Activated T-cell treated with anti-CD3 and anti-CD28 coated beads for 24 hours (primary cell): ENCODE measurements around the gene FMOD.

ENCODE experiments used
- DNase-seq: peaks from one replicate; pipeline ENCODE4 v3.0.0-alpha.2; 2020; ENCODE audit warnings: low read depth

The FMOD gene

GRCh38 chr1:203351037-203351625 is at the start of gene FMOD:
Gene FMOD (minus strand): TSS chr1:203351122. CDS start chr1:203348270, 2,852 bp downstream.
- no peak for DNase-seq

GRCh38 chr1:203396595-203397194 is 45.8 kb upstream of the FMOD start:
- DNase-seq: no peak

- DNase-seq: no peak
These were observed 44.8 kb upstream of the FMOD start for GRCh38 chr1:203395751-203396150.

DNA sequence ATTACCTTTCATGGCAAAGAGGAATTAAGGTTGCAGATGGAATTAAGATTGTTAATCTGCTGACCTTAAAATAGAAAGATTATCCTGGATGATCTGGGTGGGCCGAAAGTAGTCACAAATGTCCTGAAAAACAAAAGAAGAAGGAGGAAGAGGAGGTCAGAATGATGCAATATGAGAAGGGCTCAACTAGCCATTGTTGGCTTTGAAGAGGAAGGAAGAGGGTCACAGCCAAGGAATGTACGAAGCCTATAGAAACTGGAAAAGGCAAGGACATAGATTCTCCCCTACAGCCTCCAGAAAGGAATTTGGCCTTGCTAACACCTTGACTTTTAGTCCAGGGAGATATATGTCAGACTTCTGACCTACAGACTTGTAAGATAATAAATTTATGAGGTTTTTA is 39.4 kb upstream of the FMOD start:
- no peak for DNase-seq

DNA sequence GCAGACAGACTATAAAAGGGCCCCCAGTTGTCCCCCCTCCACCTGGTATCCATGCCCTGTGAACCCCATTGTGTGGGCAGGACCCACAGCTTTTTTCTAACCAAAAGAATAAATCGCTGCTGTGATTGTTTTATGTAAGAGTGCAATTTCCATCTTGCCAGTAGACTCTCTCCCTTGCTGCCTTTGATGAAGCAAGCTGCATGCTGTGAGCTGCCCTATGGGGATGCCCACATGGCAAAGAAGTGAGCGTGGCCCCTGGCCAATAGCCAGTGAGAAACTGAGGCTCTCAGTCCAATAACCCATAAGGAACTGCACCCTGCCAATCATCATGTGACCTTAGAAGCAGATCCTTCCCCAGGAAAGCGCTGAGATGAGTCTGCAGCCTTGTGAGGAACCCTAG is 37.8 kb upstream of the FMOD start:
- no peak for DNase-seq

GRCh38 chr1:203382026-203382425 is 31.1 kb upstream of the FMOD start:
- no peak for DNase-seq

GRCh38 chr1:203381151-203381751 is 30.3 kb upstream of the FMOD start:
- no peak for DNase-seq

GRCh38 chr1:203380420-203381150 is 29.7 kb upstream of the FMOD start:
- no peak for DNase-seq

DNA sequence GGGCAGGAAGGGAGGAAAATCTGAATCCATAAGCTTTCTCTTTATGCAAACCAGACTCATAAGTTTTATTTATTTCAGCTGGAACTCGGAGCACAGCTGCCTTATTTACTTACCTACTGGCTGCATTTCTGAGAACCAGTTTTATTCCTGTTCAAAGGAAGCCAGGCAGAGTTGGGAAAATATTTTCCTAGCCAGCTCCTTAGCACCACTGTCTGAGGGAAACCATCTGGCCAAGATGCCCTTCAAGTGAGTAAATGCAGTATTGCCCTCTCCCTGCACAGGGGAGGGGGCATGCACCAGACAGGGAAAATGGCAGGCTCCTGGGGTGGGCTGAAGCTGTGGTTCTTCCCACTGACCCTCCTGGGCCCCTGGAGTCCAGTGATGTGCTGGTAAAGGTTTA is 28.9 kb upstream of the FMOD start:
- DNase-seq: no peak

- no peak for DNase-seq
These were observed 27.8 kb upstream of the FMOD start for GRCh38 chr1:203378556-203379245.

DNA sequence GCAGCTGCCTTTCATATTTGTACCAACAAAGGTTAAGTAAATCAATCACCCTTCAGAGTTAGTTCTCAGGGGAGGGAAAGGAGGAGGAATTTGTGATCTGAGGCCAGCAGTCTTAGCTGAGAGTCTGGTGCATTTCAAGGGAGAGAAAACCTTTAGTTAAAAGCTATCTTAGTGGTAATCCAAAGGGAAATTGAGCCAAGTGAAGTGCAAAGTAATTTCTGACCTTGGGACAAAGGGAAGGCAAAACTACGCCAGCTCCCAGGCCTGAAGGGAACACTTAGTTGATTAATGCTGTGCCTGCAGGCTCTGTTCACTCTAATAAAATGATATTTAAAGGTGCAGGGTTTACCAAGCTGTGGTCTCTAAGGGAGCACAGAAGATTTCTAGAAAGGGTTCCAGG is 23.1 kb upstream of the FMOD start:
- DNase-seq: no peak

DNA sequence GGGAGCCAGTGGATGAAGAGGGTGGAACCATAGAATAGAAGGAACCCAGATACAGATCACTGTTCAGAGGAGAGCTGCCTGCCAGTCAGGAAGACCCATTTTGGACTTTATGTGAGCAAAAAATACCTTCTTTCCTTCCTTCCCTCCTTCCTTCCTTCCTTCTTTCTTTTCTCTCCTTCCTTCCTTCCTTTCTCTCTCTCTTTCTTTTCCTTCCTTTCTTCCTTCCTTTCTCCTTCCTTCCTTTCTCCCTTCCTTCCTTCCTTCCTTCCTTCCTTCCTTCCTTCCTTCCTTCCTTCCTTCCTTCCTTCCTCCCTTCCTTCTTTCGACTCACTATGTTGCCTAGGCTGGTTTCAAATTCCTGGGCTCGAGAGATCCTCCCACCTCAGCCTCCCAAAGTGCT is 22.1 kb upstream of the FMOD start:
- DNase-seq: no peak

- DNase-seq: no peak
These were observed 20.4 kb upstream of the FMOD start for GRCh38 chr1:203371288-203371687.

DNA sequence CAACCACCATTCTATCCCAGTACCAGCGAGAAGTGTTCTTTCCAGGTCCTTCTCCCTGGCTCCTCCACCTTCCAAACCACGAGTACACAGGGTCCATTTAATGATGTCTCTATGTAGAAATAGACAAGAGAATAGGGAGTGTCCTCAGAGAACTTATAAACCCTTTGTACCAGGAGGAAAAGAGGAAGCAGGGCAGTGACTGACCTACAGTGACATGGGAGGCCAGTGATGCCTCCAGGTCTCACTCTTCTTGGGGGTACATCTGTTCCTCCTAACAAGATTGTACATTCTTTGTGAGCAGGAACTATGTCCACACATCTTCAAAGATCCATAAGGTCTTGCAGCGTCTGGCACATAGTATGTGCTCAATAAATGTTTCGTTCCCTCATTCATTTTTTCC is 18.7 kb upstream of the FMOD start:
- no peak for DNase-seq

- DNase-seq: no peak
These were observed 17.9 kb upstream of the FMOD start for GRCh38 chr1:203368624-203369451.

- no peak for DNase-seq
These were observed 16.1 kb upstream of the FMOD start for GRCh38 chr1:203367057-203367456.

DNA sequence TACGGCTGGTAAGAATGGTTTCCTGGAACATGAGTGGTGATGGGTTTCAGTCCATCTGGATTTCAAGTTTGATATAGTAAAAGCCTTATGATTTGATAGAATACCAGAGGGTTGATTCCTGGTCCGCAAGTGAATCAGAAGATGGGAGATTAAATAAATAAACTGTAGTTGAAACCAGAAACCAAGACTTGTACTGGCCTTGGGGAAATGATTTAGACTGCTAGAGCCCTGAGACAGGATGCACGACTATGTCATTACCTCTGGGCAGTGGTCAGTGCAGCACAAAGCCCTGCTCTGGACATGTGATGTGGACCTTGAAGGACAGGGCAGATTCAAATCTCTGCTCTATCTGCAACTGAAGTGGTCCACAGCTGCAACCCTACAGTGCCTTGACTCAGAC is 15.6 kb upstream of the FMOD start:
- DNase-seq: no peak

DNA sequence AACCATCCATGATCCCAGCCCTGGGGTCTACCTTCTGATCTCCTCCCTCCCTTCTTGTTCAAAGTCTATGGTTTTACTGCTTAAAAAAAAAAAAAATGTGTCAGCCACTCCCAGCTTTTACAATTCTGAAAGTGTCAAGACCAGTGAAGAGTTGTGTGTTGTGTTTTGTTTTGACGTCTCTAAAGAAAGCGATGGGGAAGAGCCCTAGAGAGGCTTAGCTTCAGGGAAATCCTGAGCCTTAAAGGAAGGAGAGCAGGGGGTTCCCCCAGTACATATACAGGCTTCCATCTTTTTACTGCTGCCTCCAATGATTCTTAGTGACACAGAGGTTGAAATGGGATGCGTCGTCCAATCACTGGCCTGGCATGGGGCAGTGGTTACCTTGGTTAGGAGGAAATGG is 13.9 kb upstream of the FMOD start:
- no peak for DNase-seq

DNA sequence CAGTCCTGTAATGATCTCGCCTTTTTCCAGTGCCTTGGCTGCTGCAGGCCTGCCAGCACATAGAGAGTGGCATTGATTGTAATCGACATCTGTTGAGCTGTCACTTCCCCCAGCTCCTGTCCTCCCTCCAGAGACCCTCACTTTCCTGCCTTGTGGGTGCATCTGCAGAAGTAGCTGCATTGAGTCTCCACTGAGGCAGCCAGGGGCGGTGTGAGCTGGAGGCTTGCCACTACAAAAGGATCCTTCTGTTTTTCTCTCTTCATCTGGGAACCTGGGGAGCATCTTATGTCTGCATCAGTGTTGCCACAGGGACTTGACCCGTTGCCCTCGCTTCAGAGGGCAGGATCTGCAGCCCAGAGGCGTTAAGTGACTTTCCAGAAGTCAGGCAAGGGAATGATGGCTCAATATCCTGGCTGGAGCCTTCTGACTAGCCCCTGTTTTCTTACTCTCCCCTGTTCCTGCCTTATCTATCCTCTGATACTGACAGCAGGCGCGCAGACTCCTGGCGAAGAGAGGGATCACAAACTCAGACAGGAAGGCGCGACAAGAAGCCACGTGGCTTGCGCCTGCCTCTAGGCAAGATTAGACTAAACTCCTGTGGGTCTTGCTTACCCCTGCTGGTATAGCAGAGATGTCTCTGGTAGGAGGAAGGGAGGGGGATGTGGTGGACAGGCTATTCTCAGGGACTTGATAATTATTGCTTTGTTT is 13.3 kb upstream of the FMOD start:
- no peak for DNase-seq

DNA sequence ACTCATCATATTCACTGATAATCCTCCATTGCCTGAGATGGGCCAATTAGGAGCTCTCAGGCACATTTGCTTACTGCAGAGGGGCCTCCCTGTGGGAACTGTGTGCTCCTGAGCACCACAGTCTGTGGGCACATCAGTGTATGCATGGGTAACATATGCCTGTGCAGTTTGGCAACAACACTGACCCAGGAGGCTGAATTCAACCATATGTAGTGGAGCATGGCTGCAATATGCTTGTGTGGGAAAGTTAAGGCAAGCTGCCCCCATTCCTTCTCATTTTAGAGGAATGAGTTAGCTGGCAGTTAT is 11.8 kb upstream of the FMOD start:
- no peak for DNase-seq
